ENCODE measurements around the gene CLEC2B.
"Not testable (repeated sequence)": the region's sequence is repeated elsewhere in the genome, so short reads cannot be mapped to it uniquely, and the experiment has no call there.

CLEC2B gene

DNA sequence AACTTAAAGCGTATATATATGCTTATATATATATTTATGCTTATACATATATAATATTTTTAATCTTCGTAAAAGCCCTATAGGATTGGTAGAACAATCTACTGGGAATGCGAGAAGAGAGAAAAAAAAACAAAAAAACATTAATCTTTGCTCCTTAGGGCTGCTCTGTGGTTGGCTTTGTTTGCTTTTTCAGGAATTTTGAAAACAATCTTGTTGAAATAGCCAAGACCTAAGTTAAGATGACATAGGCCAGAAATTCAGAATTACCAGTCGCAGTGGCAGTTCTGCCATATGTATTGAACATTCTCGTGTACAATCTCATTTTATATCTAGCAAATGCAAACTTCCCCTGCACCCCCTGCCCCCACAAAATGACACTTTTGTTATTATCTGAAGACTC lies 12.8 kb upstream of the CLEC2B start:
- TF ChIP-seq, protein P1, sequence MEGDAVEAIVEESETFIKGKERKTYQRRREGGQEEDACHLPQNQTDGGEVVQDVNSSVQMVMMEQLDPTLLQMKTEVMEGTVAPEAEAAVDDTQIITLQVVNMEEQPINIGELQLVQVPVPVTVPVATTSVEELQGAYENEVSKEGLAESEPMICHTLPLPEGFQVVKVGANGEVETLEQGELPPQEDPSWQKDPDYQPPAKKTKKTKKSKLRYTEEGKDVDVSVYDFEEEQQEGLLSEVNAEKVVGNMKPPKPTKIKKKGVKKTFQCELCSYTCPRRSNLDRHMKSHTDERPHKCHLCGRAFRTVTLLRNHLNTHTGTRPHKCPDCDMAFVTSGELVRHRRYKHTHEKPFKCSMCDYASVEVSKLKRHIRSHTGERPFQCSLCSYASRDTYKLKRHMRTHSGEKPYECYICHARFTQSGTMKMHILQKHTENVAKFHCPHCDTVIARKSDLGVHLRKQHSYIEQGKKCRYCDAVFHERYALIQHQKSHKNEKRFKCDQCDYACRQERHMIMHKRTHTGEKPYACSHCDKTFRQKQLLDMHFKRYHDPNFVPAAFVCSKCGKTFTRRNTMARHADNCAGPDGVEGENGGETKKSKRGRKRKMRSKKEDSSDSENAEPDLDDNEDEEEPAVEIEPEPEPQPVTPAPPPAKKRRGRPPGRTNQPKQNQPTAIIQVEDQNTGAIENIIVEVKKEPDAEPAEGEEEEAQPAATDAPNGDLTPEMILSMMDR (IDR thresholded peaks at IDR 0.05; ENCODE audit: insufficient read depth, missing control alignments) = no peak
- FAIRE-seq = no peak

DNA sequence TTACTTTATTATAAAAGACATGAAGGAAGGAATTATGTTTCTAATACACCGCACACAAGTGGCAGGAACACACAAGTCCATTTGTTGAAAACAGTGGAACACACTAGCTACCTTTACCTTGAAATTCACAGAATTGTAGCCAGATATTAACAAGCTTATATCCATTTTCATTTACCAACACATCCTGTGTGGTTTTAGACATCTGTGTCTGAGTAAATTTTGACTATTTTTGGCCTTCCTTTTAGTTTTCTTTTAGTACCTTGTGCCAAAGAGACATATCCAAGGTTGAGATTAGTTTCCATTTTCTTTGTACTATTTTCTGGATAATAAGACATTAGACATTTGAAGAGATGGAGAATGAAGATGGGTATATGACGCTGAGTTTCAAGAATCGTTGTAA lies 12.1 kb upstream of the CLEC2B start, which contains the start of gene KLRF2:
Gene KLRF2 (plus strand): TSS at position 244 of the 400 bp plus-strand sequence. CDS start 107 bp downstream, at position 351.
- FAIRE-seq = no peak

More for the DNA sequence above, 12.8 kb upstream of the CLEC2B start:
- no peak for DNase-seq (ENCODE audit: insufficient read length, low spot score)

DNA sequence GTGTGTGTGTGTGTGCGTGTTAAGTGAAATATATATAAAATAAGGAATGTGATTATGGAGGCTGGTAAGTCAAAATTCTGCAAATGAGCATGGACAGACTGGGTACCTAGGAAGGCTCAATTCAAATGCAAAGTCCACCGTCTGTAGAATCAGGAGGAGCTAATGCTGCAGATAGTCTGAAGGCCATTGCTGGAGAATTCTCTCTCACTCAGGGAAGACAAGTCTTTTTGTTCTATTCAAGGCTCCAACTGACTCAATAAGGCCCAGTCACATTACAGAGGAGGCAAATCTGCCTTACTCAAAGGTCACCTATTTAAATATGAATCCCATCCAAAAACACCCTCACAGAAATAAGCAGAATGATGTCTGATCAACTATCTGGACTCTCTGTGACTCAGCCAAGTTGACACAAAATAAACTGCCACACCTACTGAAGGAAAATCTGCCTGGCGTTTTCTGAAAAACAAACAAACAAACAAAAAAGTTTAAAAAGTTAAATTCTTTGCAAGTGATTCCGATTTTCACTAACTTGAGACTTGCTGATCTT lies 11.5 kb upstream of the CLEC2B start:
- FAIRE-seq (no peak), DNase-seq (ENCODE audit: insufficient read length, low spot score) (no peak)

More for the DNA sequence above, 12.1 kb upstream of the CLEC2B start, which contains the start of gene KLRF2:
- TF ChIP-seq, protein P1 (IDR thresholded peaks at IDR 0.05; ENCODE audit: insufficient read depth, missing control alignments) = no peak
- DNase-seq (ENCODE audit: insufficient read length, low spot score) = no peak

DNA sequence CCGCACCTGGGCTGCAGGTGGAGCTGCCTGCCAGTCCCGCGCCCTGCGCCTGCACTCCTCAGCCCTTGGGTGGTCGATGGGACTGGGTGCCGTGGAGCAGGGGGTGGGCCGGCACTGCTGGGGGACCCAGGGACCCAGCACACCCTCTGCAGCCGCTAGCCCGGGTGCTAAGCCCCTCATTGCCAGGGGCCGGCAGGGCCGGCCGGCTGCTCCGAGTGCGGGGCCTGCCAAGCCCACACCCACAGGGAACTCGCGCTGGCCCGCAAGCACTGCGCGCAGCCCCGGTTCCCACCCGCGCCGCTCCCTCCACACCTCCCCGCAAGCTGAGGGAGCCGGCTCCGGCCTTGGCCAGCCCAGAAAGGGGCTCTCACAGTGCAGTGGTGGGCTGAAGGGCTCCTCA lies 7.0 kb upstream of the CLEC2B start:
- FAIRE-seq = not testable (repeated sequence)

More for the DNA sequence above, 11.5 kb upstream of the CLEC2B start:
- TF ChIP-seq, protein P1 (IDR thresholded peaks at IDR 0.05; ENCODE audit: insufficient read depth, missing control alignments) = no peak

DNA sequence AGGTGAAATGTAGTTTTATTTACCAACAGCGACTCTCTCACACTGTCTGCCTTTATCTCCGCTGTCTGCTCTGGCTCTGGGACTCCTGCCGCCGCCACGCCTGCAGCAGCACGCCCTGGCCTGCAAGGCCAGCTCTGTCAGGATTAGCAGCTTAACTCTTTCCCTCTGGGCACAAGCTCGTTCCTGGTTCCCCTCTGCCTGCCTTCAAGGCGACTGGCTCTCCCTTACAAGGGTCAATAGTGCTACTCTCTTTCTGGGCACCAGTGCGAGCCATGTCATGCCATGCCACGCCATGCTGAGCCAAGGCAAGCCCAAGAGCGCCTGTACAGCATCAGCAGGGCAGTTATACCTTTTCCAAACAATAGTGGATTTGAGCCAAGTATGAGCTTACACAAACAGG lies 3.6 kb upstream of the CLEC2B start:
- TF ChIP-seq, protein P1 (IDR thresholded peaks at IDR 0.05; ENCODE audit: insufficient read depth, missing control alignments) = no peak
- DNase-seq (ENCODE audit: insufficient read length, low spot score) = no peak
- no peak for FAIRE-seq

More for the DNA sequence above, 7.0 kb upstream of the CLEC2B start:
- DNase-seq (ENCODE audit: insufficient read length, low spot score) = not testable (repeated sequence)

DNA sequence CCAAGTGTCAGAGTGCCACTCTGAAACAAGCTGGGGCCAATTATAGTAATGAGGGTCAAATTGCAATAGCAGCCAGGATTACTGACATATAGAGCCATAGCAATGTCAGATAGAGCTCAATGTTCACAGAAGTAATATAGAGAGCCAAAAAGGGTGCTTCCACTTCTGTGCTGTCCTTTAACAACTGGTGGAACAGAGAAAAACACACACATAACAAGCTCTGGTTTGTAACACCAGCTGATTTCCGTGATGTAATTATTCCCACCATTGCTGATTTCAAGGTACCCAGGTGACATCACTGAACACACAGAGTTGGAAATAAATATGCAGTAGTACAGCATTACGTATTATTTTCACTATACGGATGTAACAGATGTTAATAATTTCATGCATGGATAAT lies 3.0 kb upstream of the CLEC2B start:
- no peak for FAIRE-seq
- TF ChIP-seq, protein P1 (IDR thresholded peaks at IDR 0.05; ENCODE audit: insufficient read depth, missing control alignments) = no peak
- no peak for DNase-seq (ENCODE audit: insufficient read length, low spot score)

DNA sequence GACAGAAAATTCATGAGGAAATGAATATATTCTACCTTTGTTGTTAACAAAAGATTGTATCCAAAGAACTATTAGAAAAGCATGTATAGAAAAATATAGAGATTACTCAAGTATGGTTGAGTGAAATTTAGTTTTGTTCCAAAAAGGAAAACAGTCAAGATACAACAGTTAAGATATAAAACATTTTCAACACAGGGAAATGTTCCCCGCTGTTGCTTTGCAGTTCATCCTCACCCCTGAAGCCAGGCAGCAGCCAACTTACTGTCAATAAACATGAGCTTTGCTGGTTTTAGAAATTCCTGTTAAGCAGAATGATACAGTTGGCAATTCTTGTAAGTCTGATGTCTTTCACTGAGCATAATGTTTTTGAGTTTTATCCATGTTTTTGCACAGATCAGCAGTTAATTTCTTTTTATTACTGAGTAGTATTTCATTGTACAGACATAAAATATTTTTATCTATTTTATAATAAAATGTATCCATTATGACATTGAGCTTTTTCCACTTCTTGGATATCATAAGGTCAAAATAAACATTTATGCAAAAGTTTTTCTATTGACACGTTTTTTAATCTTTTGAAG lies 1.2 kb upstream of the CLEC2B start:
- DNase-seq (ENCODE audit: insufficient read length, low spot score) = no peak
- no peak for FAIRE-seq
- TF ChIP-seq, protein P1 (IDR thresholded peaks at IDR 0.05; ENCODE audit: insufficient read depth, missing control alignments) = no peak
